Fibroblast of the aortic adventitia (primary cell): ENCODE data around the gene CERS6. TPM values are rescaled to one million over a fixed set of nuclear protein-coding genes. Genes with fewer than 3 reads are reported as not detected.

ENCODE experiments used
- DNase-seq: peaks from one replicate; pipeline ENCODE4 v3.0.0-alpha.2; 2010; ENCODE audit warnings: low read depth
- H3K4me3 ChIP-seq: 2 replicates; pipeline ENCODE4 v1.5.1; 2011; ENCODE audit warnings: low read depth, mild to moderate bottlenecking, control low read depth, low read length, moderate library complexity
- CTCF ChIP-seq: IDR thresholded peaks from 2 replicates; pipeline ENCODE4 v1.5.1; 2011; ENCODE audit warnings: mild to moderate bottlenecking, low read length, control low read depth, inconsistent platforms; ENCODE audit not compliant: insufficient read depth
- total RNA-seq: library from RNA; depleted of rRNA; stranded (reverse); fragments of >200 nt; gene quantifications from 2 replicates; pipeline ENCODE4 v1.2.3, GENCODE V29; 2012; ENCODE audit warnings: low replicate concordance

CERS6 gene
- total RNA-seq, 1 donor = 14.2 TPM

GRCh38 chr2:168734199-168734760, 278.2 kb downstream of the CERS6 start:
- no peak for DNase-seq
- no peak for TF ChIP-seq CTCF
- no peak overlapping the region for H3K4me3 ChIP-seq

GRCh38 chr2:168736649-168737445, 280.8 kb downstream of the CERS6 start:
- no peak for TF ChIP-seq CTCF

GRCh38 chr2:168738062-168738461, 282.0 kb downstream of the CERS6 start:
- TF ChIP-seq CTCF = no peak
- no peak overlapping the region for H3K4me3 ChIP-seq
- DNase-seq = no peak

More at GRCh38 chr2:168736649-168737445, 280.8 kb downstream of the CERS6 start:
- no peak for DNase-seq
- H3K4me3 ChIP-seq = no peak overlapping the region

- no peak for DNase-seq
- TF ChIP-seq CTCF = no peak
- no peak overlapping the region for H3K4me3 ChIP-seq
These were observed 284.3 kb downstream of the CERS6 start for GRCh38 chr2:168740360-168740759.

GRCh38 chr2:168740788-168741187, 284.7 kb downstream of the CERS6 start:
- no peak for TF ChIP-seq CTCF
- no peak for DNase-seq
- no peak overlapping the region for H3K4me3 ChIP-seq

- no peak for TF ChIP-seq CTCF
These were observed 286.3 kb downstream of the CERS6 start for GRCh38 chr2:168742258-168742932.

More at GRCh38 chr2:168742258-168742932, 286.3 kb downstream of the CERS6 start:
- no peak overlapping the region for H3K4me3 ChIP-seq
- no peak for DNase-seq
